PC-3 (cell line): ENCODE results near the gene COP1. TPM values are rescaled to one million over a fixed set of nuclear protein-coding genes. Genes with fewer than 3 reads are reported as not detected.

Experiments
- ATAC-seq: fragments of 200-7000 bp; cut with Tn5 transposase; 2 replicates; pipeline ENCODE4 v1.9.1; 2020; ENCODE audit warnings: mild to moderate bottlenecking, moderate library complexity
- BruUV-seq: library from RNA; stranded (reverse); fragments of 400-500 nt; replicated peaks from 2 replicates; lab custom pipeline; 2021; lab: Mats Ljungman, UMichigan
- CTCF ChIA-PET: fragments of 300-600 bp; sonication (Branson Sonifier 250); formaldehyde crosslinking; loops from one replicate; lab custom pipeline; 2022; ENCODE audit warnings: antibody characterized with exemption; lab: Charles Lee
- POLR2A ChIA-PET: fragments of 300-600 bp; sonication (Branson Sonifier 250); formaldehyde crosslinking; loops from one replicate; lab custom pipeline; 2022; ENCODE audit warnings: antibody characterized with exemption; ENCODE audit not compliant: unreplicated experiment; lab: Charles Lee
- DNase-seq: peaks from one replicate; pipeline ENCODE4 v3.0.0-alpha.2; 2015
- H2AFZ ChIP-seq: fragments of 300-600 bp; sonication (generic); 2 replicates; pipeline ENCODE4 v1.6.0; 2016; ENCODE audit warnings: antibody characterized with exemption, low read length
- H3F3A ChIP-seq: fragments of 300-600 bp; sonication (generic); one replicate; pipeline ENCODE4 v1.6.0; 2017; ENCODE audit warnings: antibody characterized with exemption, low read length, control low read depth, mild to moderate bottlenecking; ENCODE audit not compliant: unreplicated experiment
- H3K27ac ChIP-seq: fragments of 300-600 bp; sonication (generic); 2 replicates; pipeline ENCODE4 v1.5.1; 2016; ENCODE audit warnings: mild to moderate bottlenecking, low read length
- H3K27me3 ChIP-seq: fragments of 300-600 bp; sonication (generic); 2 replicates; pipeline ENCODE4 v1.6.1; 2016; ENCODE audit warnings: low read length, mixed read lengths
- H3K36me3 ChIP-seq: fragments of 300-600 bp; sonication (generic); 2 replicates; pipeline ENCODE4 v1.6.1; 2016; ENCODE audit warnings: low read depth, mixed run types, low read length, mixed read lengths
- H3K4me1 ChIP-seq: fragments of 300-600 bp; sonication (generic); 2 replicates; pipeline ENCODE4 v1.5.1; 2016; ENCODE audit warnings: low read length; ENCODE audit not compliant: insufficient read depth
- H3K4me2 ChIP-seq: fragments of 300-600 bp; sonication (generic); 2 replicates; pipeline ENCODE4 v1.6.0; 2016; ENCODE audit warnings: low read length
- H3K4me3 ChIP-seq: fragments of 300-600 bp; sonication (generic); 2 replicates; pipeline ENCODE4 v1.5.1; 2016; ENCODE audit warnings: mild to moderate bottlenecking, low read length, mixed read lengths
- H3K79me2 ChIP-seq: fragments of 300-600 bp; sonication (generic); 2 replicates; pipeline ENCODE4 v1.6.1; 2017; ENCODE audit warnings: low read length, mixed read lengths
- H3K9ac ChIP-seq: fragments of 300-600 bp; sonication (generic); 2 replicates; pipeline ENCODE4 v1.6.0; 2016; ENCODE audit warnings: mild to moderate bottlenecking, low read length
- H3K9me2 ChIP-seq: fragments of 300-600 bp; sonication (generic); replicated peaks from 2 replicates; pipeline ENCODE4 v1.6.1; 2016; ENCODE audit warnings: mixed run types, low read length, mixed read lengths
- H3K9me3 ChIP-seq: fragments of 300-600 bp; sonication (generic); 2 replicates; pipeline ENCODE4 v1.6.1; 2016; ENCODE audit warnings: low read length, mixed read lengths
- H4K20me1 ChIP-seq: fragments of 300-600 bp; sonication (generic); 2 replicates; pipeline ENCODE4 v1.6.1; 2016; ENCODE audit warnings: low read length, mixed read lengths
- CTCF ChIP-seq: fragments of 300-600 bp; sonication (generic); conservative IDR thresholded peaks from 2 replicates; pipeline ENCODE4 v1.5.1; 2017; ENCODE audit warnings: antibody characterized with exemption, low read depth, mild to moderate bottlenecking, low read length
- EZH2 ChIP-seq: fragments of 300-600 bp; sonication (generic); IDR thresholded peaks from one replicate; pipeline ENCODE4 v1.6.1; 2017; ENCODE audit warnings: antibody characterized with exemption, mild to moderate bottlenecking, low read length; ENCODE audit not compliant: unreplicated experiment
- EZH2phosphoT487 ChIP-seq: fragments of 300-600 bp; sonication (generic); IDR thresholded peaks from 2 replicates; pipeline ENCODE4 v1.6.1; 2018; ENCODE audit warnings: mild to moderate bottlenecking, antibody characterized with exemption, low read length, borderline replicate concordance
- intact Hi-C: fragments of 100-400 bp; cut with micrococcal nuclease; formaldehyde crosslinking; loops from 2 replicates; pipeline ENCODE4 v1.9.0; 2023
- total RNA-seq: library from RNA; depleted of rRNA; stranded (reverse); fragments of >200 nt; gene quantifications from 2 replicates; pipeline ENCODE4 v1.2.3, GENCODE V29; 2014

Gene COP1
- total RNA-seq, 1 experiment from 2014 or later = 16.6 TPM

DNA sequence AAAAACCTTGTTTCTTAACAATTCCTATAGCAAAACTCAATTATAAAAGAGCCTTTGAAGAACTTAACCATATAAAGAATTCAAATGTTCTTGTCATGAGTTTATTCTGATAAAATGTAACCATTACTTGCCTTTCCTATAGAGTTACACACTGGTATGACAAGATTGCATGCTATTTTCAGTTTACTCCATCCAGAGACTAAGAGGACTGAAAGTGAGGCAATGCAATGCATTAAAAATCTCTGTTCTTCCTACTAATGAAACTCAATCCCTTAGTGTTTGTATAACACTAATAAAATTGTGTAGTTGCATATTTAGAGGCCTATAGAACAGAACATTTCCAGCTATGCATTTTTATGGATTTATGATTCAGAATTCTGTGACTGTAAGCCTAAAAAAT lies 88.1 kb downstream of the COP1 start:
- intact Hi-C loops = no loop called here
- no peak overlapping the region for H2AFZ ChIP-seq
- no peaks in the 10 kb centered on the region for H3F3A ChIP-seq
- H3K9me2 ChIP-seq = no peaks in the 10 kb centered on the region
- TF ChIP-seq EZH2phosphoT487 = no peak
- TF ChIP-seq EZH2 = no peak
- TF ChIP-seq CTCF = no peak
- peak; percentile 42 for DNase-seq
- ATAC-seq = peak; percentile 86
- no peaks in the 10 kb centered on the region for H3K79me2 ChIP-seq
- POLR2A ChIA-PET = no interaction called here
- BruUV-seq = no TSS peak
- no peak overlapping the region for H3K4me3 ChIP-seq
- no peaks in the 10 kb centered on the region for H4K20me1 ChIP-seq
- no peak overlapping the region for H3K9ac ChIP-seq
- no peaks in the 10 kb centered on the region for H3K36me3 ChIP-seq
- no peak overlapping the region for H3K27ac ChIP-seq
- no peaks in the 10 kb centered on the region for H3K27me3 ChIP-seq
- no peaks in the 10 kb centered on the region for H3K4me1 ChIP-seq
- H3K9me3 ChIP-seq = no peaks in the 10 kb centered on the region
- CTCF ChIA-PET = interaction anchor here (0.6 kb wide), 1 partner anchor 124 kb away, joined by 5 read pairs; no protein-coding TSS in a partner anchor
- H3K4me2 ChIP-seq = no peak overlapping the region

GRCh38 chr1:176111835-176112234 lies 95.3 kb downstream of the COP1 start:
- no peak overlapping the region for H3K27ac ChIP-seq
- H3K9me2 ChIP-seq = no peaks in the 10 kb centered on the region
- H3K36me3 ChIP-seq = no peaks in the 10 kb centered on the region
- H3K9ac ChIP-seq = no peak overlapping the region
- no peaks in the 10 kb centered on the region for H3K27me3 ChIP-seq
- CTCF ChIA-PET = no interaction called here
- POLR2A ChIA-PET = interaction anchor here (0.6 kb wide), 2 partner anchors 79 to 86 kb away, joined by 3 to 6 read pairs; no protein-coding TSS in a partner anchor
- no TSS peak for BruUV-seq
- DNase-seq (peak; percentile 67), ATAC-seq (peak; percentile 99)
- no peaks in the 10 kb centered on the region for H4K20me1 ChIP-seq
- H3K4me3 ChIP-seq = no peak overlapping the region
- intact Hi-C loops = loop anchor here (5.0 kb wide), 1 partner anchor 95 kb away; the partner anchor contains the start of gene COP1
- H3K4me1 ChIP-seq = peaks cover 4% of the 10 kb centered on the region
- H3K79me2 ChIP-seq = no peaks in the 10 kb centered on the region
- H3K9me3 ChIP-seq = no peaks in the 10 kb centered on the region
- no peaks in the 10 kb centered on the region for H3F3A ChIP-seq
- TF ChIP-seq CTCF = no peak
- TF ChIP-seq EZH2phosphoT487 = no peak
- no peak for TF ChIP-seq EZH2
- no peak overlapping the region for H3K4me2 ChIP-seq
- H2AFZ ChIP-seq = no peak overlapping the region

- H3F3A ChIP-seq = no peaks in the 10 kb centered on the region
- no peak for TF ChIP-seq CTCF
- TF ChIP-seq EZH2phosphoT487 = no peak
- TF ChIP-seq EZH2 = no peak
- no peaks in the 10 kb centered on the region for H3K79me2 ChIP-seq
- H3K9ac ChIP-seq = no peak overlapping the region
- BruUV-seq = no TSS peak
- H3K9me2 ChIP-seq = no peaks in the 10 kb centered on the region
- no peaks in the 10 kb centered on the region for H4K20me1 ChIP-seq
- DNase-seq (no peak), ATAC-seq (no peak)
- intact Hi-C loops = loop anchor here (5.0 kb wide), 1 partner anchor 97 kb away; the partner anchor contains the start of gene COP1
- no peak overlapping the region for H3K4me2 ChIP-seq
- H3K9me3 ChIP-seq = no peaks in the 10 kb centered on the region
- no peak overlapping the region for H3K4me3 ChIP-seq
- ChIA-PET CTCF (no interaction called here), POLR2A (no interaction called here)
- H3K27ac ChIP-seq = no peak overlapping the region
- no peaks in the 10 kb centered on the region for H3K36me3 ChIP-seq
- no peak overlapping the region for H2AFZ ChIP-seq
- H3K4me1 ChIP-seq = peaks cover 4% of the 10 kb centered on the region
- H3K27me3 ChIP-seq = no peaks in the 10 kb centered on the region
Measured at GRCh38 chr1:176110203-176110602, 96.9 kb downstream of the COP1 start.
